OCI-LY1 (cell line): Measurements from ENCODE around the gene SPATA13.

Source experiments
- H2AFZ ChIP-seq: fragments of 200-600 bp; sonication (generic), shearing (Covaris generic); 2 replicates; pipeline ENCODE4 v1.6.0; 2014; ENCODE audit warnings: antibody characterized with exemption, mild to moderate bottlenecking, low read length
- H3F3A ChIP-seq: fragments of 200-600 bp; sonication (generic), shearing (Covaris generic); 2 replicates; pipeline ENCODE4 v1.6.0; 2014; ENCODE audit warnings: mild to moderate bottlenecking, antibody characterized with exemption, low read length, moderate library complexity; ENCODE audit not compliant: insufficient read depth
- H3K27ac ChIP-seq: fragments of 200-600 bp; sonication (generic); 2 replicates; pipeline ENCODE4 v1.5.1; 2014; ENCODE audit warnings: low read length, mixed run types, mild to moderate bottlenecking, low read depth; ENCODE audit not compliant: poor library complexity, severe bottlenecking
- H3K27me3 ChIP-seq: fragments of 200-600 bp; sonication (generic); 2 replicates; pipeline ENCODE4 v1.6.0; 2014; ENCODE audit warnings: antibody characterized with exemption, mild to moderate bottlenecking, low read length, moderate library complexity; ENCODE audit not compliant: insufficient read depth
- H3K36me3 ChIP-seq: fragments of 200-600 bp; sonication (generic); 2 replicates; pipeline ENCODE4 v1.6.1; 2014; ENCODE audit warnings: mild to moderate bottlenecking, antibody characterized with exemption, low read length, moderate library complexity, mixed read lengths; ENCODE audit not compliant: insufficient read depth
- H3K4me1 ChIP-seq: fragments of 200-600 bp; sonication (generic); 2 replicates; pipeline ENCODE4 v1.5.1; 2014; ENCODE audit warnings: mild to moderate bottlenecking, low read length, moderate library complexity; ENCODE audit not compliant: insufficient read depth, severe bottlenecking
- H3K4me2 ChIP-seq: fragments of 200-600 bp; sonication (generic), shearing (Covaris generic); 2 replicates; pipeline ENCODE4 v1.6.1; 2014; ENCODE audit warnings: low read length
- H3K4me3 ChIP-seq: fragments of 200-600 bp; sonication (generic); 2 replicates; pipeline ENCODE4 v1.5.1; 2014; ENCODE audit warnings: low read length, low read depth, mild to moderate bottlenecking, mixed read lengths; ENCODE audit not compliant: poor library complexity, severe bottlenecking
- H3K79me2 ChIP-seq: fragments of 200-600 bp; shearing (Covaris generic); 2 replicates; pipeline ENCODE4 v1.6.1; 2016; ENCODE audit warnings: mixed run types, low read length, mixed read lengths; ENCODE audit not compliant: insufficient read depth
- H3K9ac ChIP-seq: fragments of 200-600 bp; sonication (generic), shearing (Covaris generic); 2 replicates; pipeline ENCODE4 v1.6.1; 2014; ENCODE audit warnings: mild to moderate bottlenecking, low read length, mixed read lengths
- H3K9me2 ChIP-seq: fragments of 200-600 bp; sonication (generic), shearing (Covaris generic); 2 replicates; pipeline ENCODE4 v1.6.1; 2014; ENCODE audit warnings: low read depth, mild to moderate bottlenecking, low read length, mixed read lengths
- H3K9me3 ChIP-seq: fragments of 200-600 bp; shearing (Covaris generic); 2 replicates; pipeline ENCODE4 v1.6.1; 2014; ENCODE audit warnings: low read length, mixed read lengths
- H4K20me1 ChIP-seq: fragments of 200-600 bp; sonication (generic), shearing (Covaris generic); 2 replicates; pipeline ENCODE4 v1.6.0; 2016; ENCODE audit warnings: mild to moderate bottlenecking, low read length; ENCODE audit not compliant: insufficient read depth
- EZH2 ChIP-seq: fragments of 200-600 bp; sonication (generic), shearing (Covaris generic); IDR thresholded peaks from 2 replicates; pipeline ENCODE4 v1.8.0; 2017; ENCODE audit warnings: borderline replicate concordance, mixed run types, mild to moderate bottlenecking, antibody characterized with exemption, low read length, moderate library complexity, mixed read lengths
- TF ChIP-seq, protein P1 (sequence below): fragments of 200-600 bp; sonication (generic), shearing (Covaris generic); IDR thresholded peaks from 2 replicates; pipeline ENCODE4 v1.5.1; 2017; ENCODE audit warnings: mild to moderate bottlenecking, antibody characterized with exemption, low read length, moderate library complexity, mixed read lengths

SPATA13 gene

DNA sequence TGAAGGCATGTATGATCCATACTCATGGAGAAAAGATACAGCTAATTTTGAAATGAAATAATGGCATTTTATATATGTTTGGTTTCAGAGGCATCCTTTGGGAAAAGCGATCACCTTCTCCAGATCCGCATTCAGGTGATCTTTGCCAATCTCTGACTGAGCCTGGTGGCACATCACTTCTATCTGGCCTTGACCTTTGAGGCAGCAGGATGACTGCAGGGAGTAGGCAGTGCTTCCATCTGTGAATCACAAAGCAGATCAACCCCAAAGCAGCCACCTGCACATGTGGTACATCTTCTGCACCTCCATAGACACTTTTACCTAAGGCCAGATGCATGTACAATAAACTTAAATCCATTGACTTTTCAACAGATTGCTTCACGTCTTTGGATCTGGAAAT lies 53.4 kb downstream of the SPATA13 start:
- no peak for TF ChIP-seq EZH2
- TF ChIP-seq, protein P1, sequence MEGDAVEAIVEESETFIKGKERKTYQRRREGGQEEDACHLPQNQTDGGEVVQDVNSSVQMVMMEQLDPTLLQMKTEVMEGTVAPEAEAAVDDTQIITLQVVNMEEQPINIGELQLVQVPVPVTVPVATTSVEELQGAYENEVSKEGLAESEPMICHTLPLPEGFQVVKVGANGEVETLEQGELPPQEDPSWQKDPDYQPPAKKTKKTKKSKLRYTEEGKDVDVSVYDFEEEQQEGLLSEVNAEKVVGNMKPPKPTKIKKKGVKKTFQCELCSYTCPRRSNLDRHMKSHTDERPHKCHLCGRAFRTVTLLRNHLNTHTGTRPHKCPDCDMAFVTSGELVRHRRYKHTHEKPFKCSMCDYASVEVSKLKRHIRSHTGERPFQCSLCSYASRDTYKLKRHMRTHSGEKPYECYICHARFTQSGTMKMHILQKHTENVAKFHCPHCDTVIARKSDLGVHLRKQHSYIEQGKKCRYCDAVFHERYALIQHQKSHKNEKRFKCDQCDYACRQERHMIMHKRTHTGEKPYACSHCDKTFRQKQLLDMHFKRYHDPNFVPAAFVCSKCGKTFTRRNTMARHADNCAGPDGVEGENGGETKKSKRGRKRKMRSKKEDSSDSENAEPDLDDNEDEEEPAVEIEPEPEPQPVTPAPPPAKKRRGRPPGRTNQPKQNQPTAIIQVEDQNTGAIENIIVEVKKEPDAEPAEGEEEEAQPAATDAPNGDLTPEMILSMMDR = no peak
- no peaks in the 10 kb centered on the region for H3K79me2 ChIP-seq
- H3K9me2 ChIP-seq = no peaks in the 10 kb centered on the region
- H3K9me3 ChIP-seq = no peaks in the 10 kb centered on the region
- no peak overlapping the region for H3K4me2 ChIP-seq
- no peaks in the 10 kb centered on the region for H3K36me3 ChIP-seq
- H3K4me1 ChIP-seq = no peaks in the 10 kb centered on the region
- no peak overlapping the region for H3K9ac ChIP-seq
- H3K27ac ChIP-seq = no peak overlapping the region
- no peaks in the 10 kb centered on the region for H3F3A ChIP-seq
- no peak overlapping the region for H2AFZ ChIP-seq
- H4K20me1 ChIP-seq = no peaks in the 10 kb centered on the region
- 0 out of 2 replicates have a peak, but pooled peaks cover 5% of the 10 kb centered on the region for H3K27me3 ChIP-seq
- no peak overlapping the region for H3K4me3 ChIP-seq

DNA sequence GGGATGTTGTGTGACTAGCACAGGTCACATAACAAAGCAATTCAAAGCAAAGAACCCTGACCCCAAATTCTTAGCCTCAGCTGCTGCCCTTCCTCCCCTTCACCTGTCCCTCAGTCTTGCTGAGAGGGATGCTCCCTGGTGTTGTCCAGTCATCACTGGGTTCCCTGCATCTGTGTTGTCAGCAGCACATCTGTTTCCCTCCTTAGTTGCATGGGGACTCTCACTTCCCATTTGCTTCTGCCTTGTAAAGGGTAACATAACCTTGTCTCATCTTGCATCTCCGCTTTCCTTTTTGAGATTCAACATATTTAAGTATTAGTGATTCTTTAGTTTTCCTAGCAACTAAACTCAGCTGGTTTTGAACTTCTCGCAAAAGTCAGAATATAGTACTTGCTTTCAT lies 54.0 kb downstream of the SPATA13 start:
- no peak overlapping the region for H3K4me3 ChIP-seq
- H3K4me1 ChIP-seq = no peaks in the 10 kb centered on the region
- no peak overlapping the region for H3K4me2 ChIP-seq
- H3K36me3 ChIP-seq = no peaks in the 10 kb centered on the region
- H3K27ac ChIP-seq = no peak overlapping the region
- no peaks in the 10 kb centered on the region for H3K9me3 ChIP-seq
- H4K20me1 ChIP-seq = no peaks in the 10 kb centered on the region
- no peaks in the 10 kb centered on the region for H3F3A ChIP-seq
- TF ChIP-seq, protein P1 = no peak
- no peaks in the 10 kb centered on the region for H3K9me2 ChIP-seq
- H3K27me3 ChIP-seq = 0 out of 2 replicates have a peak, but pooled peaks cover 5% of the 10 kb centered on the region
- no peak overlapping the region for H2AFZ ChIP-seq
- no peaks in the 10 kb centered on the region for H3K79me2 ChIP-seq
- H3K9ac ChIP-seq = no peak overlapping the region

DNA sequence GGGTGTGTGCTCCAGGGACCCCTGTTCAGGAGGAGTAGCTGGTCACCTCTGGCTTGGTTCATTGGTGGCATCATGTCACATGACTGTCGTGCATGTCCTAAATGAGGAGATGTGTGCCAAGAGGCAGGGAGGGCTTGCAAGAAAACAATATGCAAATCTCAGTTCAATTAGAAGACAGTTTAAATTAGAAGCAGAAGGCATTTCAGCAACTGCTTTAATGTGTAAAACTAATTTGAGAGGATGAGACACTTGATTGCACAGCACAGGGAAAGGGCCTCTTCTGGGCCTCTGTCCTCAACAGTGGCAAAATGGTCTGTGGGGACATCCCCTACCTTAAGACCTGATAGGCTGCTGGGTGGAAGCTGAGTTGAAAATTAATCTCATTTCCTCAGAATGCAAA lies 54.6 kb downstream of the SPATA13 start:
- no peaks in the 10 kb centered on the region for H3F3A ChIP-seq
- no peak overlapping the region for H3K4me2 ChIP-seq
- H3K27ac ChIP-seq = no peak overlapping the region
- no peaks in the 10 kb centered on the region for H3K79me2 ChIP-seq
- no peaks in the 10 kb centered on the region for H3K9me3 ChIP-seq
- H3K27me3 ChIP-seq = 0 out of 2 replicates have a peak, but pooled peaks cover 5% of the 10 kb centered on the region
- H3K9ac ChIP-seq = no peak overlapping the region
- no peaks in the 10 kb centered on the region for H3K36me3 ChIP-seq
- H3K4me1 ChIP-seq = no peaks in the 10 kb centered on the region
- no peaks in the 10 kb centered on the region for H4K20me1 ChIP-seq
- no peak overlapping the region for H2AFZ ChIP-seq
- no peak overlapping the region for H3K4me3 ChIP-seq
- no peak for TF ChIP-seq EZH2
- TF ChIP-seq, protein P1 = no peak
- no peaks in the 10 kb centered on the region for H3K9me2 ChIP-seq
